CD4-positive, alpha-beta T cell treated with Interleukin-4 for 4 hours (primary cell): ENCODE results near the gene RUNX2.

Experiments used
- DNase-seq: peaks from one replicate; pipeline ENCODE4 v3.0.0-alpha.2; 2020

The RUNX2 gene

GRCh38 chr6:45415788-45416518, 87.8 kb downstream of the RUNX2 start:
- no peak for DNase-seq

- DNase-seq = no peak
These were observed 88.6 kb downstream of the RUNX2 start for GRCh38 chr6:45416700-45417099.

- DNase-seq = no peak
These were observed 89.3 kb downstream of the RUNX2 start for GRCh38 chr6:45417436-45417835.

- DNase-seq = peak; percentile 59
These were observed 91.5 kb downstream of the RUNX2 start for GRCh38 chr6:45419571-45420082.

- DNase-seq = peak; percentile 71
These were observed 92.2 kb downstream of the RUNX2 start for GRCh38 chr6:45420083-45420908.

GRCh38 chr6:45420909-45421708, 93.0 kb downstream of the RUNX2 start:
- DNase-seq = no peak

GRCh38 chr6:45421709-45422502, 93.8 kb downstream of the RUNX2 start:
- DNase-seq = peak; percentile 47

GRCh38 chr6:45422503-45423110, 94.5 kb downstream of the RUNX2 start:
- DNase-seq = peak; percentile 66

- DNase-seq = no peak
These were observed 95.1 kb downstream of the RUNX2 start for GRCh38 chr6:45423111-45423823.

- no peak for DNase-seq
These were observed 95.8 kb downstream of the RUNX2 start for GRCh38 chr6:45423824-45424450.

GRCh38 chr6:45424451-45424861, 96.3 kb downstream of the RUNX2 start:
- no peak for DNase-seq

GRCh38 chr6:45426251-45426650, 98.1 kb downstream of the RUNX2 start:
- no peak for DNase-seq

- DNase-seq = no peak
These were observed 99.6 kb downstream of the RUNX2 start for GRCh38 chr6:45427726-45428125.

GRCh38 chr6:45428727-45429126, 100.6 kb downstream of the RUNX2 start:
- no peak for DNase-seq

- DNase-seq = no peak
These were observed 102.6 kb downstream of the RUNX2 start for GRCh38 chr6:45430590-45431202.

GRCh38 chr6:45431317-45432065, 103.4 kb downstream of the RUNX2 start:
- DNase-seq = no peak

- peak; percentile 62 for DNase-seq
These were observed 104.8 kb downstream of the RUNX2 start for GRCh38 chr6:45432977-45433376.

GRCh38 chr6:45433533-45434380, 105.6 kb downstream of the RUNX2 start:
- no peak for DNase-seq

GRCh38 chr6:45434381-45434700, 106.2 kb downstream of the RUNX2 start:
- no peak for DNase-seq
